Medulla oblongata (tissue), 1 donor: Measurements from ENCODE around the gene CRYBG3.

Experiments used
- DNase-seq: peaks from one replicate; pipeline ENCODE4 v3.0.0-alpha.2; 2015; ENCODE audit errors: extremely low spot score

CRYBG3 gene

DNA sequence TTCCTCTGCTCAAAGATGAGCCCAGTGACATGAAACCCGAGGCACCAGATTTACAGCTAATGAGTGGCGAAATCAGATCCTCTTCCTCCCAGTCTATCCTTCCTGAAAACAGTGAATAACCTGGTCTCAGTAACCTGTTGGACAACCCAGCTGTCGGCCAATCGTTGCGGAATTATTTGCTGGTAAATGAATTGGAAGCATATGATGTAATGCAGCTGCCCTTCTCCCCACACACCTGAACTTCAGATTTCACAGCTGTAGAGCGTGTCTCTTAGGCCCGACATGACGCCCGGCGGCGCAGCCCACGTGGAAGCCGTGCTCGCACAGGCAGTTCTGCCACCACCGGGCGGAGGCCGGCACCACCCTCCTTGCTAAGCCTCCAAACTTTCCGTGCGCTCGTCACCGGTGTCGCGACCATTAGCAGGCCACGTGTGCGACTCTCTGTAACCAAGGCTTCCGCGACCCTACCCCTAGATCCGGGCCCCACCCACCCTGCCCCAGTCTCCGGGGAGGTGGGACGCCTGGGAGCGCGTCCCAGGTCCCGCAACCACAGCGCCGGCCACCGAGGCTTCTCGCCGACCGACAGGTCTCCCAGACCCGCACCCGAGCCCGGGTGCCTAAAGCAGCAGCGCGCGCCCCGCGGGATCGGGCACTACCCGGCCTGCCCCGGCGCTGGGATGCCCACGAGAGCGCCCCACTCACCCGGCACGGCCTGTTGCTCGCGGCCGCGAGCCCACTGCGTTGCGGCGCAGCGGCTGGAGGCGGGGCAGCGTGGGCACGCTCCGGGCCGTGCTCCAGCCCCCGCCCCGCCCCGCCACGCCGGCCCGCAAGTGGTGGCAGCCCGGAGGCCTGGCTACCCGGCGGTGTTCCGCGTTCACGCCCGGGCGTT is 150.1 kb downstream of the CRYBG3 start, which contains the start of gene RIOX2:
Gene RIOX2 (minus strand): TSS at position 753 of the 889 bp plus-strand sequence. CDS start 4,838 bp downstream, outside the sequence.
- DNase-seq, result peak; percentile 76

DNA sequence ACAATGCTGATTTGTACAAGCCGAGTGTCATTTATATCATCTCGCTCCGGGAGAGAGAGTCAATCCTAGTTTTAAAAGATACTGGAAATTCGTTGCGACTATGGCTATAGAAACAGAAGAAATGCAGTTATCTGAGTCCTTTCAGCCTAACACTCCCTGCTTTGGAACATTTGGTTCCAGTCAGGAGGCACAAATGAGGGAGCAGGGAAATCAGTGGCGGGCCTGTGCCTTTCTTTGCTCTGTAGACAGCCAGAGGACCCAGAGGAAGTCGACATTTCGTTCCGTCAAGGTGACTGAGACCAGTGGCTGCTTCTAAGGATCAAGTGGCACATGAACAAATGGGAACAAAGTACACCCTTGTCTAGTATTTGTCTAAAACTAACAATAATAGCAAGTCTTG is 151.2 kb downstream of the CRYBG3 start:
- no peak for DNase-seq

DNA sequence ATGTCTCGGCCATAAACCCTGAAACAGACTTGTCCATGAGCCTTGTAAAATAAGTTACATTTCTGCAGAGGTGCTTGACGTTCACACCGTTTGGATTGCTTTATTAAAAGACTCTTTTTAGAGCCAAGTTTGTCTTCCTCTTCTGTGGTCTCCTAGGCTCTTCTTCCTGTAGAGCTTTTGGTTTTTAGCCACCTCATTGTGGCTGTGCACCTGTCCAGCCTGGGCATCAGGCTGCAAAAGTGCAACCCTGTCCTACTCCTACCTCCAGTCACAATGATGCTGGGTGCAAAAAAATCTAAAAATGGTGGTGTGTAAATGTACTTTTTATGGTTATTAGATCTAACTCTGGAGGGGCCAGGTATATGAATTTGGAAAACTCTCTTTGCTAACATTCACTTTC is 153.2 kb downstream of the CRYBG3 start:
- DNase-seq, result no peak

DNA sequence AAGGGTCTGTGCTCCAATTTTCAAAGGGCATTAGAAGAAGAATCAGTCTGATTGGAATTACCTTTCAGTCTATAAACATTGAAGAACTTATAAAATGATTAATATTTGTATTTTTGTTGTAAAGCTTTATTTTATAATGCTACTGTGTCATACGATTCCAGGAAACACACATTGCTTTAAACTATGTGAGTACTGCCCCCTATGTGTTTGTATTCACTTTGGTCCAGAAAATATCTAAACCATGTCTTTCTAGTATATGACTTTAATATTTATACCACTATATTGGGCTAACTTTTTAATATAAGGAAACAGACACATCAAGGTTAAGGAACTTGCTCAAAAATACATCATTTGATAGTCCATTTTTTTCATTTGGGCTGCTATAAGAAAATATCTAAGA is 153.7 kb downstream of the CRYBG3 start:
- no peak for DNase-seq

DNA sequence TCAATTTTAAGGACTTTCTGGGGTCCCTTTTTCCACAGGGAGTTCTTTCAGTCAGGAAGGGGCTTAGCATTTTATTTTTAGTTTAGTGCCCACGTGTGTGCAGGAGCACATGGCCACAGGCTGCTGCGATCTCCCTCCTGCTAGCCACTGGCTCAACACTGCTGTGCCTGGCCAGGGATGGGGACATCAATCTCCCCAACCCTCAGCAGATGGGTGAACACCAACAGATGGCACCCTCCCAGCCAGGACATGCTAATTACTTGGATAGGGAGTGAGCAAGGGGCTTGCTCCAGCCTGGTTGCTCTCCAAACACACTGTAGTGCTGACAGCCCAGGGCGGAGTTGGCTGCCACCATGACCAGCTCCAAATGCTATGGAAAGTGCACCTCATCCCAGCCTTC is 157.8 kb downstream of the CRYBG3 start:
- DNase-seq, result no peak

DNA sequence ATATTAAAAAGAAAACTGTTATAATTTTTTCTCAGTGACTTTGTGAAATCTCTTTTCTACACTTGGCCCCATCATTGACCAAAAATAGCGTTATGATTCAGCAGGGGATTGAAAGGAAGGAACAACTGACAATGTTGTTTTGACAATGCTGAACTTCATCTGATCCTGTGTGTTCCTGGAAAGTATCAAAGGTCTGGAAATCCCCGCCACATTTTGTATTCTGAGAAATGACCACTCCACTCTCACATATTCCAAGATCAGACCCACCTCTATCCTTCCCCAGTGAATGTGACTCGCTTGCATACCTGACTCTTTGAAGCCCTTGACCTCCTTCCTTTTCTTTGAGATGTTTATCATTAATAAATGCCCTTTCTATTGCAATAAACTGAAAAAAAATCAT is 160.1 kb downstream of the CRYBG3 start:
- DNase-seq, result no peak

DNA sequence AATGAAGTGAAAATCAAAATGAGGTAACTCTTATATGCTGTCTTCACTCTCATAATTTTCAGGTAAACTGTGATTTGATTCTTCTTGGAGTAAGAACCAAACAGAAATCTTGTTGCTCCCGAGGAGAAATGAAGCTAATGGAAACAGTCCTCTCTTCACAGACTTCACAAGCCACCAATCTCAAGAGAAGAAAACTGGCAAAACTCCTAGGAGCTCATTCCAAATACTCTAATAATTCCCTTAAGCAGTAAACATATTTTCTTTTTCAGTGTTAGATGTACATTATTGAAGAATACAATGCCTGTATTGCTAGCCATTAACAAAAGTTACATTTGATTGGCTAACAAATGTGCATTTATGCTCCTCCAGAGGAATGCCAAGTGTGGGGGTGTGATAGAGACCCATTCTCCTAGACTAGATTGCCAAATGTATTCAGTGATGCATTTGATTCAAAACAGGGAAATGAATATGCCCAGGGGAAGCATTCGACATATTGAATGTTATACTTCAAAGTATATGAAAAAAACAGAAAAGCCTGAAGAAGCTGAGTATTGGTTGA is 162.2 kb downstream of the CRYBG3 start:
- peak; percentile 43 for DNase-seq

DNA sequence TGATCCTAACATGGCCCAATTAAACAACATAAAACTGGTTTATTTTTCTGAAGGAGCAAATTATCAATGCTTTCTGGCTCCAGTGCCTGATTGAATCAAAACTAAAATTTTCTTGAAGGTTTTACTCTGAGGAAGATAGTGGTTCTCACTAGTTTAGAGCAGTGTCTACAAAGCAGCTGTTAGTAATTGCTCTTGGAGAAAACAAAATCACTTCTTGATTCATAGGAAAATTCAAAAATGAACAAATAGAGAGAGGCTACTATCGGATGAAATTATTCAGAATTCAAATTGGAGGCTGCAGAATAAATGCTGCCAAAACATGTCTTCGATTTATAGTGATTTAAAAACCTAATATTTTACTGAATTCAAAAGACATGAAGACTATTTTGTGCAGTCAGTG is 165.5 kb downstream of the CRYBG3 start:
- no peak for DNase-seq

DNA sequence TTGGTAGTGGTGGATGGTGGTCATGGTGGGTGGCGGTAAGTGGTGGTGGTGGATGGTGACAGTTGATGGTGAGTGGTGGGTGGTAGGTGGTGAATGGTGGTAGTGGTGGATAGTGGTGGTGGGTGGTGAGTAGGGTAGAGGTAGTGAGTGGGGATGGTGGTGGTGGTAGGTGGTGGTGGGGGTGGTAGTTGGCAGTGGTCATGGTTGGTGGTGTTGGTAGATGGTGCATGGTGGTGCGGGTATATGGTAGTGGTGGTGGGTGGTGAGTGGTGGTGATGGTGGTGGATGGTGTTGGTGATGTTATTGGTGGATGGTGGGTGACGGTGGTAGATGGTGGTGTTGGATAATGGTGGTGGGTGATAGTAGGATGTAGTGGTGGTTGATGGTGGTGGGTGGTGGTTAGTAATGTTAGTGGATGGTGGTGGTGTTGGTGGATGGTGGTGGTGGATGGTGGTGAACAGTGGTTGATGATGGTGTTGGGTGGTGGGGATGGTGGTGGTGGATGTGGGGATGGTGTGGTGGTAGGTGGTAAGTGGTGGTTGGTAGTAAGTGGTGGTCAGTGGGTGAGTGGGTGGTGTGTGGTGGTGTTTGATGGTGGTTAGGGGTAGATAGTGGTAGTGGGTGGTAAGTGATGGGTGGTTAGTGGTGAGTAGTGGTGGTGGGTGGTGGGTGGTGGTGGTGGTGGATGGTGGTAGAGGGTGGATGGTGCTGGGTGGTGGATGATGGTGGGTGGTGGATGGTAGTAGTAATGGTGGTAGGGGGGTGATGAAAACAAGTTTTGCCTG is 167.2 kb downstream of the CRYBG3 start:
- DNase-seq, result no peak

DNA sequence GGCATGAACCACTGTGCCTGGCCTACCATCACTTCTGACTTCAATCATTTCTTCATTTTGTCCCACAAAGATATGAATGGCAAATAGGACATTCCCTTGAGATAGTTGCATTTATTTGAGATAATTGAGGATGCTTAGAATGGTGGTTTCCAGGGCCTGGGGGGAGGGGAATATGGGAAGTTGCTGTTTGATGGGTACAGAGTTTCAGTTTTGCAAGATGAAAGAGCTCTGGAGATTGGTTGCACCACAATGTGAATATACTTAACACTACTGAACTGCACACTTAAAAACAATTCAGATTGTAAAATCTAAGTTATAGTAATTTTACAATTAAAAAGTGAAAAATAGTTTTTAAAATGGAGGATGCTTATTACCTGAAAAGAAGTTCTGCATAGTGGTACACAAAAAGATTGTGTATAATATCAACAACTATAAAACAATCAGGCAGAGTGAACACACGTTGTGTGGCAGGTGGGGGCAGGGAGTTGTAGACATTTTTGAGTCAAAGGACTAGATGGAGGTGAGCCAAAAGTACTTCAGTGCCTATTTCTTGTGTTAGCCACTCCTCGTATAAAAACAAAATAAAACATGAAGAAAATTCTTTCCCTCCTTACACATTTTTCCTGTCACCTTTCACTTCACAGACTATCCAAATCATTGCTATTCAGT is 168.9 kb downstream of the CRYBG3 start:
- no peak for DNase-seq

DNA sequence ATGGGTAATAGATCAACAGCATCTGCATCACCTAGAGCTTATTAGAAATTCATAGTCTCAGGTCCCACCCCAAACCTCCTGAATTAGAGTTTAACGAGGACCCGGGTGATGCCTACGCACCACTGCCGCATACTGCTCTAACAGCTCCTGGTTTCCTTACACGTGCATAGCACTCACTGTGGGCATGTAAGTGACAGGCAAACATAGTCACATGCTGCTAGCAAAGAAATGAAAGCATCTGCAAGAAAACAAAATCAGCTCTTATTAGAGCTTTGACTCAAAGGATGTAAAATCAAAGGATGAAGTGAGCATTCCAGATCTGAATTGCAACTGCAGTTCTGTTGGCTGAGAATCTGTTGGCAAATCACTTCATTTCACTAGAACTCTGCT is 169.5 kb downstream of the CRYBG3 start:
- DNase-seq, result no peak

DNA sequence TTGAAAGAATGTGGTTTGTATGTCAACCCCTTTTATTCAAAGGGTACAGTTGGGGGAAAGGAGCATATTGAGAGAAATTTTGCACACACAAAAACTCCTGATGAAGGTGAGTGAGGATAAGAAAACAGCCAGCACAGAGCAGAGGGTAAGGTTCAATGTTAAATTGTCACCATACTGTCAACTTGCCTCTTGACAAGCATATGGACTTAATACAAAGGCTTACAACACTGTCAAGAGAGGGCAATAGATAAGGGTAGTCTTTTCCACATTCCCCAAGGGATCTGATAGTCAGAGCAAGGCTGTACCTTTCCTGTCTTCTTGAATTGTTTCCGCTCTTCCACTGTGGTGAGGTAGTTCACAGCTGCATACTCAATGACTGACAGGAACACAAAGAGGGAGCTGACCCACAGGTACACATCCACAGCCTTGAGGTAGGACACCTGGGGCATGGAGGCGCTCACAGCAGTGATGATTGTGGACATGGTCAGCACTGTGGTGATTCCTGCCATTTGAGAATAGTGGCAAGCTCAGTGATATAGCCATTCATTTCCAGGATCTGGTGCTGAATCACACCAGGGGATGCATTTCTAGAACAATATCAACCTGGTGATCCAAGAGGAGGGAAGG is 170.8 kb downstream of the CRYBG3 start:
- DNase-seq, result no peak

DNA sequence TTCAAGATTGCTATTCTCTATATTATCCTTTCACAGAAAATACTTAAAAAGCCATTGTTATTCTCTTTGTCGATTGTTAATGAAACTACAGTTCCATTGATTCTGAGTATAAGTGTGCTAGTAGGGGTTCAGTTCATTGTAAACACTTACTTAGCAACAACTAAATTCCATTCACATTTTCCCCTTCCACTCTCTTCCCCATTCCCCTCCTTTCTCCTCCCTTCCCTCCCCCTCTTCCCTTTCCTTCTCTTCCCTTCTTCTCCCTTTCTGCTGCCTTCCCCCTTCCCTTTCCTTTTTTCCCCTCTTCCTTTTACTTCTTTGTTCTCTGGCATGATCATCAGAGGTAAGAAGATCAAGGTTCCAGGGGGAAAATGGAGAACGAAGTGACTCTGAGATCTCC is 171.7 kb downstream of the CRYBG3 start:
- no peak for DNase-seq

DNA sequence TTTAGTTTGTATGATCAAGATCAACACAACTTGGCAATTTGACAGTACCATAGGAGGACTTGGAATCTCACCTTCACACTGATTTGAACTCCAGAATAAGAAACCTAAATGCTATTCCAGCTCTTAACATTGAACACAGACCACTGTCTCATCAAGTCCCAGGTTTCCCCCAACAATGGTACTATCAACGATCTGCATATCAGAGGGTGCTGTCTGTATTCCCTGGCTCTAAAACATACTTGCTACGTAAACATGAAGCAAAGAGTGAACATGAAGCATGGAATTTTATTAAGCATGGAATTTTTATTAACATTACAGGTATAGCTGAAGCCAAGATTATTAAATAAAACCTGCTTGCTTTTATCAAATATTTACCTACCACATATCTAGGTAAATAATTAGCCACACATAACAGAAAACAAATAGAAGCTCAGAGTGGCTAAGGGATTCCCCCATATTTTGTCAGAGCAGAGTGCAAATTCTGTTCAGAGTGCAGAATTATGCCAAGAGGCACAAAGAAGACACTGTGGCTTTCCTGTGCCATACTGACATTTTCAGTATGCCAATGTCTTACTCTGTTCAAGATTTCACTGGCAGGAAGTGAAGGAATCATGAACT is 172.6 kb downstream of the CRYBG3 start:
- DNase-seq, result no peak
